ENCODE data around the gene APLF.

Gene APLF

DNA sequence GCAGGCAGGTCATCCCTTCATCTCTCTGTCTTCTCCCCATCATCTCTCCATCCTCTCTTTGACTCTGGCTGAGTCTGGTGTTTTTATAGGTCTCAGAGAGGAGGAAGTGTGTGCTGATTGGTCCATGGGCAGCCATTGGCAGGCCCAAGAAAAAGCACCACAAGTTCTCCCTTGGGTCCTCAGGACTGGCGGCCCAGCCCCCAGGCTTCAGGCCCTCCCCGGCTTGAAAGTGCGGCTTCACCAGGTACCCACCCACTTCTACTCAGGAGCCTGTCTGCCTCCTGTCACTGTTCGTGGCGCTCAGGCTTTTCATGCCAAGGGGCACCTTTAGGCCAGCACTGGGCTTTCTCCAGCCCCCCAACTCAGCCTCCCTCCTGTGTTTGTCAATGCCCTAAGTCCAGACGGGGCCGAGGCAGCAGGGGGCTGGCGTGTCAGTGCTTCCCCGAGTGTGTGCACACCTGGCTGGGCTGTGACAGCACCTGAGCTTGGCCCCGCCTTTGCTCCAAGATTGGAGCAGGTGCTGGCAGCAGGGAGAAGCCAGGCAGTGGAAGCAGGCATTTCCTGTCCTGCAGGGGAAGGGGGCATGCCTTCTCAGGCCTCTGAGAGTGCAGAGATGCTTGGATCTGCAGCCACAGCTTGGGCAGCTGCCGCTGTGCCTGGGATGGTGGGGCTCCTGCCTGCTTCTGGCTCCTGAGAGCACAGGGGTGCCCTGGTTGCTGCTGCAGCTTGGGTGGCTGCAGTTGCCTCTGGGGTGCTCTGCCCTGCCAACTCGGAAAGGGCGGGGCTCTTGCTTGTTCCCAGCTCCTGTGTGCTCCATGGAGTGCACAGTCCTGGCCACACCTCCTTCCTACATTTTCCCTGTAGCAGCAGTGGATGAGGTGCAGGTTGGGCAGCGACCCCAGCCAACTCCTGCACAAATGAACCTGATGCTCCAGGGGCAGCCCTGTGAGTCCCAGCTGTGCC, 34.4 kb upstream of the APLF start:
- TF ChIP-seq FOXP2 (optimal IDR thresholded peaks at IDR 0.05; ENCODE audit: borderline replicate concordance, extremely low read depth, extremely low read length, insufficient read depth) (no peak), POLR2AphosphoS5 (IDR thresholded peaks at IDR 0.05; ENCODE audit: low read depth, low read length) (no peak), SIN3A (IDR thresholded peaks at IDR 0.05; ENCODE audit: borderline replicate concordance, insufficient read depth, low read length) (no peak), TAF1 (IDR thresholded peaks at IDR 0.05; ENCODE audit: borderline replicate concordance, insufficient read depth, low read length) (no peak)
- TF ChIP-seq, protein P1, sequence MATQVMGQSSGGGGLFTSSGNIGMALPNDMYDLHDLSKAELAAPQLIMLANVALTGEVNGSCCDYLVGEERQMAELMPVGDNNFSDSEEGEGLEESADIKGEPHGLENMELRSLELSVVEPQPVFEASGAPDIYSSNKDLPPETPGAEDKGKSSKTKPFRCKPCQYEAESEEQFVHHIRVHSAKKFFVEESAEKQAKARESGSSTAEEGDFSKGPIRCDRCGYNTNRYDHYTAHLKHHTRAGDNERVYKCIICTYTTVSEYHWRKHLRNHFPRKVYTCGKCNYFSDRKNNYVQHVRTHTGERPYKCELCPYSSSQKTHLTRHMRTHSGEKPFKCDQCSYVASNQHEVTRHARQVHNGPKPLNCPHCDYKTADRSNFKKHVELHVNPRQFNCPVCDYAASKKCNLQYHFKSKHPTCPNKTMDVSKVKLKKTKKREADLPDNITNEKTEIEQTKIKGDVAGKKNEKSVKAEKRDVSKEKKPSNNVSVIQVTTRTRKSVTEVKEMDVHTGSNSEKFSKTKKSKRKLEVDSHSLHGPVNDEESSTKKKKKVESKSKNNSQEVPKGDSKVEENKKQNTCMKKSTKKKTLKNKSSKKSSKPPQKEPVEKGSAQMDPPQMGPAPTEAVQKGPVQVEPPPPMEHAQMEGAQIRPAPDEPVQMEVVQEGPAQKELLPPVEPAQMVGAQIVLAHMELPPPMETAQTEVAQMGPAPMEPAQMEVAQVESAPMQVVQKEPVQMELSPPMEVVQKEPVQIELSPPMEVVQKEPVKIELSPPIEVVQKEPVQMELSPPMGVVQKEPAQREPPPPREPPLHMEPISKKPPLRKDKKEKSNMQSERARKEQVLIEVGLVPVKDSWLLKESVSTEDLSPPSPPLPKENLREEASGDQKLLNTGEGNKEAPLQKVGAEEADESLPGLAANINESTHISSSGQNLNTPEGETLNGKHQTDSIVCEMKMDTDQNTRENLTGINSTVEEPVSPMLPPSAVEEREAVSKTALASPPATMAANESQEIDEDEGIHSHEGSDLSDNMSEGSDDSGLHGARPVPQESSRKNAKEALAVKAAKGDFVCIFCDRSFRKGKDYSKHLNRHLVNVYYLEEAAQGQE (IDR thresholded peaks at IDR 0.05; ENCODE audit: insufficient read depth in 1 of 2, low read depth in 2 of 2, low read length in 2 of 2), result no peak

DNA sequence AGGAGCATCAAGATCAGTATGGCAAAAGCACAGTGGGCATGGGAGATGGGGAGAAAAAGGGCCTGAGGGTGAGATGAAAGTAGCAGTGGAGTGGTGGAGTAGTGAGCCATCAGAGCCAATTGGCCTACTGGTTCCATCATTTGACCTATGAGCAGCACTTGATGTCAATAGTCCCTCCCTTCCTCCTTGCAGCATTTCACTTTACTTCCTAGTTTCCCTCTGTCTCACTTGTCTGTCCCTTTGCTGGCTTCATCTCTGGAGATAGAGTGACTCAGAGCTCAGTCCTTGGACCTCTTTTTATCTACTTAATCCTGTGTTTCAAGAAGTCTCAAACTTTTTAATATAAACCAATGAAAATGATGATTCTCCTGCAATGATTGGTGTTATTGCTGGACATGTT, 32.4 kb upstream of the APLF start:
- TF ChIP-seq TAF1 (IDR thresholded peaks at IDR 0.05; ENCODE audit: borderline replicate concordance, insufficient read depth, low read length) (no peak), FOXP2 (optimal IDR thresholded peaks at IDR 0.05; ENCODE audit: borderline replicate concordance, extremely low read depth, extremely low read length, insufficient read depth) (no peak)
- TF ChIP-seq, protein P1 (IDR thresholded peaks at IDR 0.05; ENCODE audit: insufficient read depth in 1 of 2, low read depth in 2 of 2, low read length in 2 of 2), result no peak

DNA sequence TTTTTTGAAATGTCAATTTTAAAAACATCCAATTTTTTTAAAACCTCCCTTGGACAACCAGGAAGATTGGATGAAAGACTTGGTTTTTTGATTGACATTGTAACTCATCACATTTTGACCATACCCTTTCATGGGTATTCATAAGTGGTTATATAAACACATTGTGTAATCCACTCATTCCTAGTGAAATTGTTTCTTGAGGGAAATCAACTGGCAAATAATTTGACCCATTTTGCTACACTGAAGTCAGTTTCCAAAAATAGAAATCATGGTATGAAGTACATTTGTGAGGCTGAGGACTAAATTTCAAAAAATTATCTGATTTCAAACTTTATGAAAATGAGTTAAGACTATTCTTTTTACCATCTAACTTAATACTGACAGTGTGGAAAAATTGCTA, 31.8 kb upstream of the APLF start:
- TF ChIP-seq POLR2AphosphoS5 (IDR thresholded peaks at IDR 0.05; ENCODE audit: low read depth, low read length) (no peak), FOXP2 (optimal IDR thresholded peaks at IDR 0.05; ENCODE audit: borderline replicate concordance, extremely low read depth, extremely low read length, insufficient read depth) (no peak), TAF1 (IDR thresholded peaks at IDR 0.05; ENCODE audit: borderline replicate concordance, insufficient read depth, low read length) (no peak), SIN3A (IDR thresholded peaks at IDR 0.05; ENCODE audit: borderline replicate concordance, insufficient read depth, low read length) (no peak)
- TF ChIP-seq, protein P1 (IDR thresholded peaks at IDR 0.05; ENCODE audit: insufficient read depth in 1 of 2, low read depth in 2 of 2, low read length in 2 of 2), result no peak

DNA sequence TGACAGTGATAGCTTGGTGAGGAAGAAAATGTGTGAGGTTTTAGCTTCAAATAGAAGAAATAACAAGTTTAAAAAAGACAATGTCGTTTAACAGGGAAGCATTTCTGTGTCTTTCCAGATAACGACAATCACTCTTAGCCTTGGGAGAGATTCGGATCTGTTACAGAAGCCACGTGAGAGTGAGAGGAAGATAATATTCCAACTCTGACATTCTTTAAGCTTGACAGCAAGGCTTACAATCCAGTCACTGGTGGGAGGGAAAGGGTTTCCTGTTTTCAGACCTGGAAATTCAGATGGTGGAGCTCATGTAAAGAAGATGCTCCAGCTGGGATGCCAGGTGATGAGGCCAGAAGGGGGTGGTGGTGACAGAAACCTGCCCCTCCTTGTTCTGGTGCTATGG, 31.1 kb upstream of the APLF start:
- TF ChIP-seq FOXP2 (optimal IDR thresholded peaks at IDR 0.05; ENCODE audit: borderline replicate concordance, extremely low read depth, extremely low read length, insufficient read depth) (no peak), SIN3A (IDR thresholded peaks at IDR 0.05; ENCODE audit: borderline replicate concordance, insufficient read depth, low read length) (no peak), POLR2AphosphoS5 (IDR thresholded peaks at IDR 0.05; ENCODE audit: low read depth, low read length) (no peak), TAF1 (IDR thresholded peaks at IDR 0.05; ENCODE audit: borderline replicate concordance, insufficient read depth, low read length) (no peak)
- TF ChIP-seq, protein P1 (IDR thresholded peaks at IDR 0.05; ENCODE audit: insufficient read depth in 1 of 2, low read depth in 2 of 2, low read length in 2 of 2), result no peak

Measured in PFSK-1 (cell line).